OCI-LY3 (cell line): Measurements from ENCODE around the gene LAMC3.

ENCODE experiments used
- H2AFZ ChIP-seq: fragments of 200-600, 300-600 bp; shearing (Covaris generic); 2 replicates; pipeline ENCODE4 v1.6.0; 2014; ENCODE audit warnings: antibody characterized with exemption, low read depth, low read length
- H3K27ac ChIP-seq: fragments of 200-600, 300-600 bp; sonication (generic); 2 replicates; pipeline ENCODE4 v1.5.1; 2014; ENCODE audit warnings: mild to moderate bottlenecking, low read length, moderate library complexity, mixed read lengths
- H3K27me3 ChIP-seq: fragments of 200-600, 300-600 bp; sonication (generic); 2 replicates; pipeline ENCODE4 v1.6.1; 2014; ENCODE audit warnings: low read depth, low read length, mixed read lengths
- H3K36me3 ChIP-seq: fragments of 200-600, 300-600 bp; sonication (generic); replicated peaks from 2 replicates; pipeline ENCODE3; 2014; ENCODE audit warnings: low read depth, low read length, mixed read lengths
- H3K4me1 ChIP-seq: fragments of 300-600, 200-600 bp; sonication (generic); 2 replicates; pipeline ENCODE4 v1.6.1; 2014; ENCODE audit warnings: low read length, mixed read lengths
- H3K4me2 ChIP-seq: fragments of 200-600, 300-600 bp; sonication (generic); 2 replicates; pipeline ENCODE4 v1.6.1; 2014; ENCODE audit warnings: low read length, mixed read lengths
- H3K4me3 ChIP-seq: fragments of 300-600, 200-600 bp; sonication (generic); 2 replicates; pipeline ENCODE4 v1.5.1; 2014; ENCODE audit warnings: antibody characterized with exemption, mild to moderate bottlenecking, low read length, moderate library complexity
- H3K79me2 ChIP-seq: fragments of 300-600, 200-600 bp; shearing (Covaris generic); 2 replicates; pipeline ENCODE4 v1.6.1; 2014; ENCODE audit warnings: mild to moderate bottlenecking, low read length, mixed read lengths
- H3K9ac ChIP-seq: fragments of 300-600, 200-600 bp; shearing (Covaris generic); 2 replicates; pipeline ENCODE4 v1.6.0; 2014; ENCODE audit warnings: mild to moderate bottlenecking, low read length, moderate library complexity
- H3K9me3 ChIP-seq: fragments of 200-600, 300-600 bp; shearing (Covaris generic); 2 replicates; pipeline ENCODE4 v1.6.1; 2014; ENCODE audit warnings: low read length, mixed read lengths; ENCODE audit not compliant: insufficient read depth
- H4K20me1 ChIP-seq: fragments of 200-600, 300-600 bp; sonication (generic); 2 replicates; pipeline ENCODE4 v1.6.1; 2016; ENCODE audit warnings: low read length, mixed read lengths; ENCODE audit not compliant: insufficient read depth
- CTCF ChIP-seq: fragments of 200-600, 300-600 bp; sonication (generic); IDR thresholded peaks from 2 replicates; pipeline ENCODE4 v1.5.1; 2014; ENCODE audit warnings: antibody characterized with exemption, low read length, low read depth
- EZH2phosphoT487 ChIP-seq: fragments of 200-600 bp; shearing (Covaris generic); IDR thresholded peaks from 2 replicates; pipeline ENCODE4 v1.6.1; 2018; ENCODE audit warnings: antibody characterized with exemption, mixed run types, low read depth

LAMC3 gene

GRCh38 chr9:131094622-131095021 is 85.6 kb downstream of the LAMC3 start:
- Histone ChIP-seq H3K9me3 (no peaks in the 10 kb centered on the region), H3K36me3 (no peaks in the 10 kb centered on the region), H3K9ac (no peak overlapping the region), H3K4me3 (no peak overlapping the region), H4K20me1 (no peaks in the 10 kb centered on the region), H3K27ac (no peak overlapping the region), H3K27me3 (peaks cover 12% of the 10 kb centered on the region; the same call in 1 of the 2 replicates), H3K79me2 (no peaks in the 10 kb centered on the region), H2AFZ (no peak overlapping the region), H3K4me1 (no peaks in the 10 kb centered on the region), H3K4me2 (no peak overlapping the region)
- TF ChIP-seq CTCF (no peak), EZH2phosphoT487 (no peak)

- Histone ChIP-seq H2AFZ (no peak overlapping the region), H3K4me3 (peak overlapping the region; percentile 68), H3K9ac (no peak overlapping the region), H3K27ac (no peak overlapping the region), H3K4me2 (peak overlapping the region; percentile 55), H3K79me2 (no peaks in the 10 kb centered on the region), H3K36me3 (no peaks in the 10 kb centered on the region), H3K27me3 (peaks cover 12% of the 10 kb centered on the region; the same call in 1 of the 2 replicates), H3K9me3 (no peaks in the 10 kb centered on the region), H3K4me1 (0 out of 2 replicates have a peak, but pooled peaks cover 3% of the 10 kb centered on the region), H4K20me1 (no peaks in the 10 kb centered on the region)
- TF ChIP-seq CTCF = no peak
- TF ChIP-seq EZH2phosphoT487 = no peak
These were observed 86.8 kb downstream of the LAMC3 start for GRCh38 chr9:131095666-131096268.

- peak within 1 kb of the TSS; percentile 59 for H3K4me2 ChIP-seq
- no peak within 1 kb of the TSS for H3K9ac ChIP-seq
- H3K79me2 ChIP-seq = no peaks in the 10 kb centered on the region
- H3K9me3 ChIP-seq = no peaks in the 10 kb centered on the region
- TF ChIP-seq CTCF (no peak), EZH2phosphoT487 (no peak)
- no peak within 1 kb of the TSS for H2AFZ ChIP-seq
- no peaks in the 10 kb centered on the region for H4K20me1 ChIP-seq
- no peak within 1 kb of the TSS for H3K27ac ChIP-seq
- peak within 1 kb of the TSS; percentile 68 for H3K4me3 ChIP-seq
- no peaks in the 10 kb centered on the region for H3K36me3 ChIP-seq
- H3K4me1 ChIP-seq = 0 out of 2 replicates have a peak, but pooled peaks cover 3% of the 10 kb centered on the region
- peaks cover 12% of the 10 kb centered on the region; the same call in 1 of the 2 replicates for H3K27me3 ChIP-seq
These were observed 87.5 kb downstream of the LAMC3 start, which contains the start of gene AIF1L for GRCh38 chr9:131096269-131097125. Gene AIF1L (plus strand): TSS chr9:131096531. CDS start chr9:131096630, 99 bp downstream.
